SJCRH30 (cell line): ENCODE results near the gene FARP1. TPM values are rescaled to one million over a fixed set of nuclear protein-coding genes. Genes with fewer than 3 reads are reported as not detected.
A peak's percentile ranks its signal among the peaks of the same experiment; 100 is the strongest.

ENCODE experiments used
- DNase-seq, 2 experiments: peaks; one replicate each; pipeline ENCODE4 v3.0.0-alpha.2; 2015 to 2020
- H3K27ac ChIP-seq: fragments of 250-450 bp; sonication (Bioruptor Pico); 2 replicates; pipeline ENCODE4 v1.5.1; 2020; ENCODE audit warnings: mild to moderate bottlenecking, moderate library complexity
- H3K27me3 ChIP-seq: fragments of 250-450 bp; sonication (Bioruptor Pico); 2 replicates; pipeline ENCODE4 v1.5.1; 2020; ENCODE audit warnings: mild to moderate bottlenecking, moderate library complexity
- H3K36me3 ChIP-seq: fragments of 250-450 bp; sonication (Bioruptor Pico); 2 replicates; pipeline ENCODE4 v1.5.1; 2020; ENCODE audit warnings: mild to moderate bottlenecking, moderate library complexity
- H3K4me1 ChIP-seq: fragments of 250-450 bp; sonication (Bioruptor Pico); 2 replicates; pipeline ENCODE4 v1.5.1; 2020; ENCODE audit warnings: mild to moderate bottlenecking, moderate library complexity
- H3K4me3 ChIP-seq: fragments of 250-450 bp; sonication (Bioruptor Pico); 2 replicates; pipeline ENCODE4 v1.5.1; 2020; ENCODE audit warnings: mild to moderate bottlenecking, moderate library complexity
- H3K9me3 ChIP-seq: fragments of 250-450 bp; sonication (Bioruptor Pico); replicated peaks from 2 replicates; pipeline ENCODE4 v1.5.1; 2020; ENCODE audit warnings: mild to moderate bottlenecking, moderate library complexity
- total RNA-seq: library from RNA; depleted of rRNA; stranded (reverse); fragments of >200 nt; shearing (Covaris generic); gene quantifications from 2 replicates; pipeline ENCODE4 v1.2.3, GENCODE V29; 2014

The FARP1 gene
- total RNA-seq, 1 experiment from 2014 or later: 32.5 TPM

DNA sequence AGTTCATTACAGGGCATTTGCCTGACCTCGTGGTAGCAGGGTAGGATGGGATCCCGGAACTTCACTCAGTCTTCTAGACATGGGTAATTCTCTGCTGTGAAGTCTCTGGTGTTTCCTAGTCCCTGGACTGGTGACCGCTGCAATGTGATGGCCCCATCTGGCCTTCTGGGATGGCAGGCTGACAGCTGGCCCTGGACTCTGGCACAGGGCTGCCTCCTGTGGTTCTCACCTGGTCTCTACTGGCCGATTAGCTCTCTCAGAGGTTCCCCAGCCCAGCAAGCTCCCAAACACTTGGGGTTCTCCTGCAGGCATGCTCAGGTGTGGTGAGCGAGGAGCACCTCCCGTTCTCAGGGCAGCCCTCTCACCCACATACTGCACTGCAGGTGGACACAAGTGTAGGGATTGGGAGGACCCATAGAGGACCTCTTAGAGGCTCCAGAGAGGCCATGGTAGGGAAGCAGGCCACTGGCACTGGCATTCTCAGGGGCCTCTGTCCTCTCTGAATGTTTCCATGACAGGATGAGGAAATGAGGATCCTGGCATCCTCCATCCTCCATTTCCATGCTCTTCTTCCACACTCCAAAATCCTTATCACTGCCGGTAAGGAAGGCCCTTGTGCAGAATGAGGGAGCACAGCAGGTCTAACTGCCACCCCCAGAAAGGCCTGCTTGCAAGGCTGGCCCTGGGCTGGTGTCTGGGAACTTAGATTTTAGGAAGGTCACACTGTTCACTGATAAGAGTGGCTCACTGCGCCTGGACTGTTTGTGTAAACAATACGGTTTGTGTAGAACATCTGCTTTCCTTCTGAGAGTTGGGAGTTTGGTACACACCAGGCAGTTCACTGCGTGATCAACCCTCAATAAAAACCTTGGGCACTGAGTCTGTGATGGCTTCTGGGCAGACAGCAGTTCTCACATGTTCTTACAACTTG lies 31.5 kb upstream of the FARP1 start:
- H3K4me3 ChIP-seq: no peak overlapping the region
- H3K27me3 ChIP-seq: no peaks in the 10 kb centered on the region

DNA sequence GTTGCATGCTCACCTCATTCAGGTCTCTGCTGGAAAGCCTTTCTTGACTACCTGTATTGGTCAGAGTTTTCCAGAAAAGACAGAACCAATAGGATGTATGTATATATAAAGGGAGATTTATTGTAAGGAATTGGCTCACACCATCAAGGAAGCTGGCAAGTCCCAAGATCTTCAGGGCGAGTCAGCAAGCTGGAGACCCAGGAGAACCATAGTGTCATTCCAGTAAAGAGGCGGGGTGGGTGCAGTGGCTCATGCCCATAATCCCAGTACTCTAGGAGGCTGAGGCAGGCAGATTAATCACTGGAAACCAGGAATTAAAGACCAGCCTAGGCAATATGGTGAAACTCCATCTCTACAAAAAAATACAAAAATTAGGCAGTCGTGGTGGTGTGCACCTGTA lies 30.4 kb upstream of the FARP1 start:
- Histone ChIP-seq H3K4me1 (no peaks in the 10 kb centered on the region), H3K27me3 (no peaks in the 10 kb centered on the region), H3K9me3 (no peaks in the 10 kb centered on the region), H3K27ac (no peak overlapping the region), H3K36me3 (no peaks in the 10 kb centered on the region), H3K4me3 (no peak overlapping the region)
- DNase-seq: no peak

More for the DNA sequence above, 31.5 kb upstream of the FARP1 start:
- H3K4me1 ChIP-seq: no peaks in the 10 kb centered on the region
- H3K36me3 ChIP-seq: no peaks in the 10 kb centered on the region
- H3K27ac ChIP-seq: no peak overlapping the region
- DNase-seq: no peak
- no peaks in the 10 kb centered on the region for H3K9me3 ChIP-seq

DNA sequence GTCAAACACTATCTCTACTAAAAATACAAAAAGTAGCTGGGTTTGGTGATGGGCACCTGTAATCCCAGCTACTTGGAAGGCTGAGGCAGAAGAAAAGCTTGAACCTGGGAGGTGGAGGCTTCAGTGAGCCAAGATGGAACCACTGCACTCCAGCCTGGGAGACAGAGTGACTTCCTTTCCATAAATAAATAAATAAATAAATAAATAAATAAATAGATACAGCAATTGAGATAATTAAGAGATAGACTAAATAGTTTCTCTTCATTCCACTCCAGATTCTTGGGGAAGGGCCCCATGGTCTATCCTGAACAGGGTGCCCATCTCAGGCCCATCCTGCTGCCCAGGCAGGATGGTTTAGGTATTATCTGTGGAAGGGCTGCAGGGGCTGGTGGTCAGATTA lies 24.0 kb upstream of the FARP1 start:
- Histone ChIP-seq H3K27me3 (no peaks in the 10 kb centered on the region), H3K9me3 (no peaks in the 10 kb centered on the region), H3K4me3 (no peak overlapping the region), H3K36me3 (no peaks in the 10 kb centered on the region), H3K4me1 (no peaks in the 10 kb centered on the region), H3K27ac (no peak overlapping the region)
- no peak for DNase-seq

DNA sequence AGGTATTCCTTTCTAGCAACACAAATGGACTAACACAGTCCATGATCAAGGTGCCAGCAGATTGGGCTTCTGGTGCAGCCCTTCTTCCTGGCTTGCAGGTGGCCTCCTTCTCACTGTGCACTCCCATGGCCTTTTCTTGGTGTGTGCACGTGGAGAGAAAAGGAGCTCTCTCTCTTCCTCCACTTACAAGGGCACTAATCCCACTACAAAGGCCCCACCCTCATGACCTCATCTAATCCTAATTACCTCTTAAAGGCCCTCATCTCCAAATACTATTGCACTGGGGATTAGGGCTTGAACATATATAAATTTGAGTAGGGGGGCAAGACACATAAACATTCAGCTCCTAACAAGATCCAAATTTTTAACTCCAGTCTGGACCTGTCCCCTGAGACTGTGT lies 19.7 kb upstream of the FARP1 start:
- no peak for DNase-seq
- Histone ChIP-seq H3K27ac (no peak overlapping the region), H3K4me1 (peaks cover 2% of the 10 kb centered on the region; the same call in 1 of the 2 replicates), H3K36me3 (no peaks in the 10 kb centered on the region), H3K4me3 (no peak overlapping the region), H3K27me3 (no peaks in the 10 kb centered on the region), H3K9me3 (no peaks in the 10 kb centered on the region)

DNA sequence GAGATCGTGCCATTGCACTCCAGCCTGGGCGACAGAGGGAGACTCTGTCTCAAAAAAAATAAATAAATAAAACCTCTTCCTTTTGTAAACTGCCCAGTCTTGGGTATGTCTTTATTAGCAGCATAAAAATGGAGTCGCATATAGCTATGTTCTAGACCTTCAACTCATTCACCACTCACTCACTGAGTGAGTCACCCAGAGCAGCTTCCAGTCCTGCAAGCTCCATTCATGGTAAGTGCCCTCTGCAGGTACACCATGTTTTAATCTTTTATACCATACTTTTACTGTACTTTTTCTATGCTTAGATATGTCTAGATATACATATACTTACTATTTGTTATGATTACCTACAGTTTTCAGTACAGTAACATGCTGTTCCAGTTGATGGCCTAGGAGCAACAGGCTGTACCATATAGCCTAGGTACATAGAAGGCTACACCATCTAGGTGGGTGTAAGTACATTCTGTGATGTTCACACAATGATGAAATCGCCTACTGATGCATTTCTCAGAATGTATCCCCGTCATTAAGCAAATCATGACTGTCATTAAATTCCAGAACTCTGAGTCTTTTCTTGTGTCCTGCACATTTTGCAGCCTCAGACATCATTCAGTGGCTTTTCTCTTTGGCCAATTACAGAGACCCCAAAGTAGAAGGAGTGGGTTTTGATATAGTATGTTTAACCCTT lies 13.7 kb upstream of the FARP1 start:
- no peak for DNase-seq
- Histone ChIP-seq H3K27ac (no peak overlapping the region), H3K9me3 (no peaks in the 10 kb centered on the region), H3K27me3 (no peaks in the 10 kb centered on the region), H3K36me3 (no peaks in the 10 kb centered on the region), H3K4me3 (no peak overlapping the region), H3K4me1 (peaks cover 2% of the 10 kb centered on the region; the same call in 1 of the 2 replicates)

DNA sequence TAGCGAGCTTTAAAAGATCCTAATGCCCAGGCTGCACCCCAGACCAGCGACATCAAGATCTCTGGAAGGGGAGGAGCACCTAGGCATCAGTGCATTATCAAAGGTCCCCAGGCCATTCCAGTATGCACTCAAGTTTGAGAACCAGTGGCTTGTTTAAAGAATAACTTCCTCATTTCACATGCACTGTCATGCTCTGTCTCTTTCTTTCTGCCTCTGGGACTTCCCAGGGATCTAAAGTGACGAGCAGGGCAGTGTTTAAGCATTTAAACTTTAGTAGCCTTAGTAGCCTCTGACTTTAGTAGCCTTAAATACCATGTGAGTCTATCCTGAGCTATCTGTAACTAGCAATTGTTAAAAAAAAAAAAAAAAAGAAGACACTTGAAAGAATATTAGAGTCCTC lies 8.9 kb upstream of the FARP1 start:
- DNase-seq: no peak
- H3K27ac ChIP-seq: no peak overlapping the region
- H3K9me3 ChIP-seq: no peaks in the 10 kb centered on the region
- no peak overlapping the region for H3K4me3 ChIP-seq
- no peaks in the 10 kb centered on the region for H3K27me3 ChIP-seq
- no peaks in the 10 kb centered on the region for H3K4me1 ChIP-seq
- H3K36me3 ChIP-seq: no peaks in the 10 kb centered on the region

DNA sequence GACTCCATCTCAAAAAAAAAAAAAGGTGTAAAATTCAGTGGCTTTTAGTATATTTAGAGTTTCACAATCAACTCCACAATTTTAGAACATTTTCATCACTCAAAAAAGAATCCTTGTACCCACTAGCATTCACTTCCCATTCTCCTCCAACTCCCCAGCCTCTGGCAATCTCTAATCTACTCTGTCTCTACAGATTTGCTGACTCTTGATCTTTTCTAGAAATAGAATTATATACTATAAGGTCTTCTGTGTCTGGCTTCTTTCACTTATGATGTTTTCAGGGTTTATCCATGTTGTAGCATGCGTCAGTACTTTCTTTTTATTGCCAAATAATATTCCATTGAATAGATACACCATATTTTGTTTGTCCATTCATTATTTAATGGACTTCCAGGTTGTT lies 8.0 kb upstream of the FARP1 start:
- Histone ChIP-seq H3K4me1 (no peaks in the 10 kb centered on the region), H3K9me3 (no peaks in the 10 kb centered on the region), H3K27ac (no peak overlapping the region), H3K4me3 (no peak overlapping the region), H3K27me3 (no peaks in the 10 kb centered on the region), H3K36me3 (no peaks in the 10 kb centered on the region)
- DNase-seq: no peak

DNA sequence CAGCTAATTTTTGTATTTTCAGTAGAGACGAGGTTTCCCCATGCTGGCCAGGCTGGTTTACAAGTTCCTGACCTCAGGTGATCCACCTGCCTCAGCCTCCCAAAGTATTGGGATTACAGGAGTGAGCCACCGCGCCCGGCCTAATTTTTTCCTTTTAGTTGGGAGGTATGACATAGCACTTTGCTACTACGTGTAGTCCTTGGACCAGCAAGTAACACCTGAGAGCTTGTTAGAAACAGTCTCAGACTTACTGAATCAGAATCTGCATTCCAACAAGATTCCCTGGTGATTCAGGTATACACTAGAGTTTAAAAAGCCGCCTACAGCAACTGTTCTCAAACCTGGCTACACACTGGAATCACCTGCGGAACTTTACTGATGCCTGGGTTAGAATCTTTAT lies 1.8 kb upstream of the FARP1 start:
- no peaks in the 10 kb centered on the region for H3K36me3 ChIP-seq
- no peak overlapping the region for H3K27ac ChIP-seq
- no peaks in the 10 kb centered on the region for H3K9me3 ChIP-seq
- H3K27me3 ChIP-seq: no peaks in the 10 kb centered on the region
- no peak for DNase-seq
- no peak overlapping the region for H3K4me3 ChIP-seq
- peaks cover 11% of the 10 kb centered on the region for H3K4me1 ChIP-seq

DNA sequence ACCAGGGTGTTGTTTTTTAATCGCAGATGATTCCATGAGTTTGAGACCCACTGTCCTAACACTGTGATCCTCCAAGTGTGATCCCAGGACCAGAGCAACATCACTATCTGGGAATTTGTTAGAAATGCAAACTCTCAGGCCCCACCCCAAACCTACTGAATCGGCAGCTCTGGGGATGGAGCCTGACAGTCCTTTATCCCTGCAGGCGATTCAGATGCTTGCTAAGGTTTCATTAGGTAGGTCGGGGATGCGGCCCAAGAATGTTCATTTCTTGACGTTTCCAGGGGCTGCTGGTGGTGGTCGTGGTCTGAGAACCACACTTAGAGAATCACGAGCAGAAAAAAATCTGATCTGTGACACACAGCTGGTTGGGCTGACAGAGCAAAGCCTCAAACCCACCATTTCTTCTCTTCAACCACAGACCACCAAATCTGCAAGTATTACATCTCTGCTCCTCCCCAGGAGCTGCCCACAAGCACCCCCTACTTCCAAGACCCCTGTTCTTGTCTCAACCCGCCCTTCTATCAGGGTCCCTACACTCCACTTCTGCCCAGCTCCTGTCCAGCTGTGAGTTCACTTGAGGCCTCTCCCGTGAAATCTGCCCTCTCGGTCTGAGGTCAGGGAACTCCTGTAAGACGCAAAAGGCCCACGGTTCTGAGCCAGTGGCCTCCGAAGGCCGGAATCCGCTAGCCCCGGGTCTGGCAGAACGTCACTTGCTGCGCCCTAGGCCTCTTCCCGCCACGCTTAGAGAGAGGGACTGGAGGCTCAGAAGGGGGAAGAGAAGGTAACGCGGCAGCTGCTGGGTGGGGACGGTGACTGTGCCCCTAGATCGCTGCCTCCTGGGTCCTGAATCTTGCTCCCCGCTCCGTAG lies 1.1 kb upstream of the FARP1 start:
- Histone ChIP-seq H3K27ac (peak overlapping the region; percentile 14), H3K9me3 (no peaks in the 10 kb centered on the region), H3K4me3 (peak overlapping the region; percentile 93), H3K4me1 (peaks cover 11% of the 10 kb centered on the region), H3K36me3 (no peaks in the 10 kb centered on the region), H3K27me3 (no peaks in the 10 kb centered on the region)
- DNase-seq: peak; percentile 35 to 60

DNA sequence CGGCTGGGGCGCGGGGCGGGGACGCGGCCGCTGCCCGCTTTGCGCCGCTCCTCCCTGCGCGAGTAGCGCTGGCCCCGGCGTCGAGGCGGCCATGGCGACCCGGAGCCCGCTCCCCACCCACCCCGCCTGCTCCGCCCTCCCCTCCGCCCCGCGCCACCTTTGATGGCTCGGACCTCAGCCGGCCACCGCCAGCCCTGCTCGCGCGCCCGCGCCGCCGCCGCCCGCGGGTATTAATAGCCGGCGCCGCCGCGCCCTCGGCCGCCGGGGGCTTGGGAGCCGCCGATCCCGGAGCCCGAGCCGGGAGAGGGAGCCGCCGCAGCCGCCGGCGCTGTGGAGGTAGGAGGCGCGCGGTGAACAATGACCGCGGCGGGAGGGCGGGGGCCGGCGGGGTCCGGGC lies 261 bp downstream of the FARP1 start:
- Histone ChIP-seq H3K9me3 (no peaks in the 10 kb centered on the region), H3K4me3 (peak overlapping the region; percentile 93), H3K36me3 (no peaks in the 10 kb centered on the region), H3K4me1 (peaks cover 11% of the 10 kb centered on the region), H3K27me3 (no peaks in the 10 kb centered on the region), H3K27ac (no peak overlapping the region)
- DNase-seq: peak in 1 of 2 experiments; percentile 49

DNA sequence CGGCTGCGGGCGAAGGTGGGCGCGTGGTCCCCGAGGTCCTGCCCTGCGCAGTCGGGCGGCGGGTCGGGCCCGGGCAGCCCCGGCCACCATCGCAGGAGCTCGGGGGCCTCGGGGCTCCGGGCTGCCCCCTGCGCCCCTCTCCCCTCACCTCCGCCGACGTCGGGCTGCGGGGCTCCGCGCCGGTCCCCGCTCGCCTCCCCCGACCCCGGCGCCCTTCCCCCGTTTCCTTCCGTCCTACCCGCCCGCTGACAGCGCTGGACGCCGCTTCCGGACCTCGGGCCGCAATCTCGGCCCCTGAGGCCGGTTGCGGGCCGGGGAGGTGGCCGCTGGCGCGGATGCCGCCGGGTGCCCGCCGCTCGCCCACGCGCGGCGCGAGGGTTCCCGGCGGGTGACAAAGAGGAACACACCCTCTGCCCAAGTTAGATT lies 720 bp downstream of the FARP1 start:
- Histone ChIP-seq H3K4me1 (peaks cover 11% of the 10 kb centered on the region), H3K9me3 (no peaks in the 10 kb centered on the region), H3K27me3 (no peaks in the 10 kb centered on the region), H3K4me3 (peak overlapping the region; percentile 93), H3K36me3 (no peaks in the 10 kb centered on the region), H3K27ac (peak overlapping the region; percentile 20; the same call in 1 of the 2 replicates)
- peak; percentile 14 to 22 for DNase-seq

DNA sequence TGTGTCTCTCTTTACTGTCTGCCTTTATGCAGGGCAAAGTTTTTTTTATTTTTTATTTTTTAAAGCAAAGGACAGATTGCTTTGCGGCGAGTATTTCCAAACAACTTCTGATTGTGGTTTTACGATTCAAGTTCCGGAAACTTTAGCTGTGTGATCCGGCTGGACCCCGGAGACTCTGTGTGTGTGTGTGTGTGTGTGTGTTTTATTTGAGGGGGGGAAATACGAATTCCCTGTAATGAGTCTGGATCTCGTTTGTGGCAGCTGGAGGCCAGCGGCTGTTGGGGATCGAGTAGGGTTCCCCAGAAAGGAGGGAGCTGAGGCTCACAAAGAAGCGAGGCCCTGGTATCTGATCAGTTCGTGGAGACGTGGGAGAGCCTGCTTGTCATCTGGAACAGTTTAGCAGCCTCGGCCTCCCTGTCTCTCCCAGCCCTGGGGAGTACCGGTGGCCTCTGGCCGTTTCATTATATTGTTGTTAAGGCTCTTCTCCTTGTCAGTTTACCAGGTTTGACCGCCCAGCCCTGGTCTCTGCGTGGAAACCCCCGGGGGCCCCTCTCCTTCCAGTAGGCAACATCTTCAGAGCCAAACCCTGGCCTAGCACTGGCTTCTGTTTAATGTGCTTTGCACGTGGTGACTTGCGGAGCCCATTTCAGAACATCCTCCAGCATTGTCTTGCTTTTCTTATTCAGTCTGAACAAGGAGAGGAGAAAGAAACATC lies 1.3 kb downstream of the FARP1 start:
- DNase-seq: peak; percentile 31 to 44
- H3K36me3 ChIP-seq: peaks cover 2% of the 10 kb centered on the region

DNA sequence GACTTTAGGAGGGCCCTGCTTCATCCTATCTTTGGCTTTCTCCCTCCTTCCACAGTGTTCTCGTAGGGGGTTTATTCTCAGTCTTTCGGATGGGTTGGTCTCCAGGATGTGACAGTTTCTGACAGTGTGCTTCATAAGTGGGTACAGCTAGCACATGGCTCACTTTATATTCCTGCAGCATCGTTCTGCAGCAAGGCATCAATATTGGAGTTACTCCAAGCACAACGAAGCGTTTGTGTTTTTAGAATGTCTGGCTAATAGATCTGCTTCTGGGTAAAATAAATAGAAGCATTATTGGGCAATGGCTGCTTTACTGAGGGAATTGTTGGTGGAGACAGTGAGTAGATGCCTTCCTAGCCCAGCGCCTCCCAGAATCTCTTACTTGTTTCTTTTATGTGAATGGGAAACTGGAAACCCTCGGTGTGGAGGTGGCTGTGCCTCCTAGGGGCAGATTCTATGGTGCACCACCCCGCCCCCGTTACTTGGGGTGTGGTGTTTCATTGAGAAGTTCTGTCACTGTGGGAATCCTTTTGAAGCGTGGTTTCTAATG lies 2.0 kb downstream of the FARP1 start:
- Histone ChIP-seq H3K36me3 (peaks cover 4% of the 10 kb centered on the region), H3K4me3 (peak overlapping the region; percentile 93), H3K27ac (no peak overlapping the region), H3K4me1 (peaks cover 11% of the 10 kb centered on the region), H3K27me3 (no peaks in the 10 kb centered on the region), H3K9me3 (no peaks in the 10 kb centered on the region)
- peak; percentile 38 to 65 for DNase-seq

More for the DNA sequence above, 1.3 kb downstream of the FARP1 start:
- Histone ChIP-seq H3K9me3 (no peaks in the 10 kb centered on the region), H3K4me3 (peak overlapping the region; percentile 93), H3K27me3 (no peaks in the 10 kb centered on the region), H3K4me1 (peaks cover 11% of the 10 kb centered on the region), H3K27ac (peak overlapping the region; percentile 20)

DNA sequence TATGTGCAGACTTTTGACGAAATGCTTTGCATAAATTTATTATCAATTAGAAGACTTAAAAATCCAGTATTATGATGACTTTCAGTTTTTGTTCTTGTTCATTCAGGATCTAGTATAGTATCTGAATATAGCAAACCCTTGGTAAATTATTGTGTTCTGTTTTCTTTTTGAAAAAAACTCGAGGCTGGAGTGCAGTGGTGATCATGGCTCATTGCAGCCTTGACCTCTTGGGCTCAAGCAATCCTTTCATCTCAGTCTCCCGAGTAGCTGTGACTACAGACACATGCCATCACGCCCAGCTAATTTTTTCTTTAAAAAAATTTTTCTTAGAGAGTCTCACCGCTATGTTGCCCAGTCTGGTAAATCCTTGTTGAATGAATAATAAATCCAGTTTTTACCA lies 4.6 kb downstream of the FARP1 start:
- Histone ChIP-seq H3K4me1 (peaks cover 23% of the 10 kb centered on the region), H3K4me3 (no peak overlapping the region), H3K27ac (no peak overlapping the region), H3K27me3 (no peaks in the 10 kb centered on the region), H3K36me3 (peaks cover 4% of the 10 kb centered on the region), H3K9me3 (no peaks in the 10 kb centered on the region)
- DNase-seq: no peak
